ENCODE results near the gene SREBF1.

SREBF1 gene

DNA sequence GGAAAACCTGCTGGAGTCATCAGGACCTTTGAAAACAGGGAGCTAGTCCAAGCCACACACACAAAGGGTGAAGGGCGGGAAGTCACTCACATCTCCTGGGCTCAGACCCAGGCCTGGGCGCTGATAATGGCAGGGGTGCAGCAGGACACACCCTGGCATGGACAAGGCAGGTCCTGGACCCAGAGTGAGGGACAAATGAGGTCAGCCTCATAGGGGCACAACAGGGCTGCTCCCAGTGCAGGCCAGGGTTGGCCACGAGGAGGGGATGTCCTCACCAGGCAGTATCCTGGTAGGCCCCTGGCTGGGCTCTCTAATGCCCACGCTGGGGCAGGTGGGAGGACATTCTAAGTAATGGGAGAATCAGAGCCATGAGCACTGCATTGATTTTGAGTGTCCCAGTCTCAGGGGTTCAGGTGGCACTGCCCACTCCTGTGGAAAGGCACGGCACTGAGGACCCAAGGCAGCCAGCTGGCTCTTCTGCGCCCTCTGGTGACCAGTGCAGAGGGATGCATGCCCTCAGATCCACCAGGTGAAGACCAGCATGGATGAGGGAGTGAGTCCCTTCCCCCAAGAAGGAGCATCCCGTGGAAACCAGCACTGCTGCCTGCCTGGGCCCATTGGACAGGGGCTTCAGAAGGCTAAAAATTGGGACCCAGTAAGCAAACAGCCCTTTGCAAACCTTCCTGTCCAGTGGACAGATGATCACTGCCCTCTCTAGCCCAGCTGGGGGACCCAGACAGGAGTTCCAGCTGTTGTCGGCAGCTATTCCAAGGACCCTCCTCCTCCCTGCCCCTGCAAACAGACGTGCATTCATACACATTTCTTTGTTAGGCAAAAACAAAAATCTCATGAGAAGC, 23.4 kb upstream of the SREBF1 start:
- DNase-seq (ENCODE audit: low spot score): peak; percentile 74

- no peak for DNase-seq (ENCODE audit: low spot score)
These were observed 20.7 kb upstream of the SREBF1 start for GRCh38 chr17:17857496-17857895.

- DNase-seq (ENCODE audit: low spot score): no peak
These were observed 19.6 kb upstream of the SREBF1 start for GRCh38 chr17:17856386-17856785.

DNA sequence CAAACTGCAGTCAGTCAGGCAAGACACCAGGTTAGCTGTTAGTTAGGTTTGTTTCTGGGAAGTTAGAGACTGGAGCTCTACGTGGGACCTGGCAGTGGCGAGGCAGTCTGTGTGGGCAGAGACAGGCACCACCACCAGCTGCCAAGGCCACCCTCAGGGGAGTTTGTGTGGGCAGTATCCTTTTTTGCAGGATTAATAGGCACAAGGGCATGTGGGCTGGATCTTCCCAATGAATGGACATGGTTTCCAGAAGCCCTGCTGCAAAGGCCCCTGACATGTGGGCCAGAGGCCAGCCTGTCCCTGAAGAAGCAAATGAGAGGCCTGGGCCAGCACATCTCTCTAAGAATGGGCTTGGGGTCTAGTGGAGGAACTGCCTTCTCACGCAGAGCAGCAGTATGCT, 19.2 kb upstream of the SREBF1 start:
- DNase-seq (ENCODE audit: low spot score): no peak

GRCh38 chr17:17853811-17854447, 17.1 kb upstream of the SREBF1 start:
- no peak for DNase-seq (ENCODE audit: low spot score)

GRCh38 chr17:17852930-17853329, 16.1 kb upstream of the SREBF1 start:
- DNase-seq (ENCODE audit: low spot score): no peak

GRCh38 chr17:17851103-17852002, 14.6 kb upstream of the SREBF1 start:
- no peak for DNase-seq (ENCODE audit: low spot score)

DNA sequence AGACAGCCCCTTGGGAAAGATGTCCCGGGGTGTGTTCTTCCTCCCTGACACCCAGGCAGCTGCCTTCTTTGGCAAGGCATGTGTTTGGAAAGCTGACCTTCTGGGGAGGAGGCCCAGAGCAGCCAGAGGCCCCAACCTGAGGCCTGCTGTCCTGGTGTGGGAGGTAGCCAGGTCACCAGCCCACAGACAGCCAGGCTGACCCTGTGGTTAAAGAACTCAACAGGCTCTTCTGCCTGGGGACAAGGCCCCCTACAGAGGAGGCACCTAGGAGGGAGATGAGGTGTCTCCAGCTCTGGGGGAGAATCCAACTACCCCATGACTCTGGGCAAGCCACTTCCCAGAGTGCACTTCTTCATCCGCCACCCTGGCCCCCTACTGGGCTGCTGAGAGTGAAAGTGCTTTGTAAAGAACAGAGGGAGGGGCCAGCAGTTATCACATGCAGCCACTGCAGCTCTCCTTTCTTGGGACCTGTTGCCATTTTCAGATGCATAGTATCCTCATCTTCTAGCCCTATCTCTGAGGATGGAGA, 13.1 kb upstream of the SREBF1 start:
- peak; percentile 75 for DNase-seq (ENCODE audit: low spot score)

DNA sequence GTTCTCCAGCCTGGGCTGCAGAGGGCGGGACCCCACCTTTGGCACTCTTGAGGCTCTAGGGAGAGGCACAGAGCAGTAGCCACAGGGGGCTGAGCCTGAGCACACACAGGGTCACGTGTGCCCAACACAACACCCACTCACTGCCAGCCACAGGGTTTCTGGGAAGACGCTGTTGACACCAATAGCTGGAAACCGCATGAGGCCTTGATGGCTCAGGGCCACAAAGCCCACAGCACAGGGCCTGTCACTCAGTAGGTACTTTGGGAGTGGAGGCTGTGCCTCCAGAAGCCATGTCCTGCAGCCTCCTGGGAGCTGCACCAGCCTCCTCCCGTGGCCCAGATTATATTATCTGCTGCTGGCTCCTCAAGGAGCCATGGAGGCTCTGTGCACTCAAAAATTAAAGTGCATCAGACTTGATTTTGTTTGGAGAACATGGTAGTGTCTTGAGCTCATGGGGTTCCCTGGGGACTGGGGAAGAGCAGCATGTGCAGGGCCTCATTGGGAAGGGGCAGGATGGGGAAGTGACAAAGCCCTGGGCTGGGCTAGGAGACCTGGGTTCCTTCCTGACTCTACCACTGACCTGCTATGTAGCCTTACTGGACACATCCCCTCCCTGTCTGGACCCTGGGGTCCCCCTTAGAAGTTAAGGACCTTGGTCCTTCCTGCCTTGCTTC, 12.5 kb upstream of the SREBF1 start:
- peak; percentile 91 for DNase-seq (ENCODE audit: low spot score)

DNA sequence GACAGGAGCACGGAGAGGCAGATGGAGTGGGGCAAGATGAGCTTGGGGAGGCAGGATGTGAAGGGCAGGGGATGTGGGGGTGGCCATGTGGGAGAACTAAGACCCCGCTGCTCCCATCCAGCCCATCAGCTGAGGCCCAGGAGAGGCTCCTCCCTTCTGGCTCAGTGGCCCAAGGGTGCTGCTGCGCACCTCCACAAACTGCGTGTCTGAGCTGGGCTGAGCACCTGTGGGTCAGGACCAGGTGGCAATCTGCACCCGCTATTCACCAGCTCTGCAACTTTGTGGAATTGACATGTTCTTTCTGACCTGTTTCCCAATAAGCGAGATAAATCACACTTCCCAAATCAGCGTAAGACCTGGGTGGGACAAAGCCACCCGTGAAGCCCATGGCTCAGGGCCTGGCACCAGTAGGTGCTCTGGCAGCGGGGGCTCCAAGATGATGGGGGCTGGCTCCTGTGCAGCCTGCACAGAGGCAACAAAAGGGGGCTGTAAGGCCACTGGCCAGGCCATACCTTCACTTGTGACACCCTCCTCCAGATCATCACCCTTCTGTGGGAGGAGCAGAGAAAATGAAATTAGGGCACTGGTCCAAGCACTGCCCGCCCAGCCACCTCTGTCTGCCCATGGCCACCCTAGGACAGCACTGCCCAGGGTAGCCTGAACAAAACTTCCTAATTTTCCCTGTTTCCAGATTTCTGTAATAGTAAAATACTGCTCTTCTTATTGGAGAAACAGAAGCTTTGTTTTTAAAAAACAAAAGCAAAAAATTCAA, 11.7 kb upstream of the SREBF1 start:
- DNase-seq (ENCODE audit: low spot score): no peak

GRCh38 chr17:17847726-17848125, 10.9 kb upstream of the SREBF1 start:
- DNase-seq (ENCODE audit: low spot score): no peak

GRCh38 chr17:17847118-17847689, 10.4 kb upstream of the SREBF1 start:
- DNase-seq (ENCODE audit: low spot score): no peak

DNA sequence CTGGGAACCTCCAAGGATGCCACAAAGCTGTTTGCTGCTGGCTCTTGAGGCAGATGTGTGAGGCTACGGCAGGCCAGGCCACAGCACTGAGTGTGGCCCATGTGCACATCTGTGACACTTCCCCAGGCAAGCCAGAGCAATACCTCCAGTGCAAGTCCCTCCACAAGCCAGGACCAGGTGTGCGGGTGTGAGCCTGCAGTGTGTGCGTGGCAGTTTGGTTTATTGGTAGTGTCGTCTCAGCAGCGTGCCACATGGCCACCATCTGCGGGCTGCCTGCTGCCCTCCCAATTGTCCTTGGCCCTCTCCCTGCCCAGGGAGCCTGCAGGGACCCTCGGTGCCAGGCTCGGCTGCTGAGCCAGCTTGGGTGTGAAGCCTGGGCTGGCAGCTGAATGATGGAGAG, 9.9 kb upstream of the SREBF1 start:
- DNase-seq (ENCODE audit: low spot score): no peak

- DNase-seq (ENCODE audit: low spot score): no peak
These were observed 9.2 kb upstream of the SREBF1 start for GRCh38 chr17:17846003-17846402.

- no peak for DNase-seq (ENCODE audit: low spot score)
These were observed 8.4 kb upstream of the SREBF1 start for GRCh38 chr17:17845046-17845775.

GRCh38 chr17:17844500-17844899, 7.7 kb upstream of the SREBF1 start:
- DNase-seq (ENCODE audit: low spot score): no peak

DNA sequence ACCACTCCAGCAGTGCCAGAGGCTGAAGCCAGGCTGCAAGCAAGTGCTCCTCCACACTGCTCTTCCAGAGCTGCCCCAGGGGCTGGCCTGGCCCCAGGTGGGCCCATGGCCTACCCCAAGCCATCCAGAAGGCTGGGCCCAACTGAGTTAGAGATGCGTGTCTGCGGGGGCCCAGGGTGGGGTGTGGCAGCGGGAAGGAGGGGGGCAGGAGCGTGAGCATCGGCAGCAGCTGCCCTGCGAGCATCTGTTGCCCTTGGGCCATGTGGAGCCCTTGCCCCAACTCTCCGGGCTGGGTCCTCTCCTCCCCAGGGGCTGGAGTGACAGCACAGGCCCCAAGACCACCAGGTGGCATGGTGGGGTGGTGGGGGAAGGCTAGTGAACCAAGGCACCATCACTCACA, 7.3 kb upstream of the SREBF1 start:
- no peak for DNase-seq (ENCODE audit: low spot score)

DNA sequence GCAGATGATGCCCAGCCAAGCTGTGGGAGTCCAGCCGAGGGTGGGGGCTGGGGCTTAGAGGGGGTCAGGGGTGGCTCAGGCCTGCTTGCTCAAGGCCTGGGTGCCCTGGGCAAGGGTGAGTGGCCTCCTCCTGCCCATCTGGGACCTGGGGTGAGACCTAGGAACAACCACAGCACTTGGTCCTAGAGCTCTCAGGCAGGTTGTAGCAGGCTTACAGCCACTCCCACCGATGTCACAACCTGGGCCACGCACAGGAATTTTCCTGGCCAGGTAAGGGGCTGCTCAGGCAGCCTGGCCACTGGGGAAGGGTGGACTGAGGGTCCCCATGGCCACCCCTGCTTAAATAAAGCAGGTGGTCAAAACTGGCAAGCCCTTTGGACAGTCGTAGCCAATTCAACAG, 6.3 kb upstream of the SREBF1 start:
- DNase-seq (ENCODE audit: low spot score): no peak

GRCh38 chr17:17842111-17842876, 5.5 kb upstream of the SREBF1 start:
- DNase-seq (ENCODE audit: low spot score): no peak

Measured in CD4-positive, alpha-beta T cell treated with Interleukin-15 for 4 hours (primary cell).